NCI-H82 (cell line): ENCODE measurements around the gene ZMYND12.

ENCODE experiments used
- DNase-seq: peaks from one replicate; lab custom pipeline; 2025; lab: John Stamatoyannopoulos, UW

The ZMYND12 gene

DNA sequence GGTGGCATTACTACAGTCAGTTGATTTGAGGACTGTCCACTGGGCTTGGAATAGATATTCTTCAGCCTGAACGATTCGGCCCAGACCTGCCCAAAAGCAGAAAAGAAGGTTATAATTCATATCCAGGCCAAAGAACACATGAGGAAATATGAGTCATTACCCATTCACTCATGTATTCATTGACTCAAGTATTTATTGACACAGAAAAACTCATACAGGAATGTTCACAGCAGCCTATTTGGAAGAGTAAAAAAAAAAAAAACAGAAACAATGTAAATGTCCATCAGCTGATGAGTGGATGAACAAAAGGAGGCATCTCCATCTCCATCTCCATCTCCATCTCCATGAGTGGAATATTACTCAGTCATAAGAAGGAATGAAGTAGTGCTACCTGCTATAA lies 15.9 kb downstream of the ZMYND12 start:
- no peak for DNase-seq

DNA sequence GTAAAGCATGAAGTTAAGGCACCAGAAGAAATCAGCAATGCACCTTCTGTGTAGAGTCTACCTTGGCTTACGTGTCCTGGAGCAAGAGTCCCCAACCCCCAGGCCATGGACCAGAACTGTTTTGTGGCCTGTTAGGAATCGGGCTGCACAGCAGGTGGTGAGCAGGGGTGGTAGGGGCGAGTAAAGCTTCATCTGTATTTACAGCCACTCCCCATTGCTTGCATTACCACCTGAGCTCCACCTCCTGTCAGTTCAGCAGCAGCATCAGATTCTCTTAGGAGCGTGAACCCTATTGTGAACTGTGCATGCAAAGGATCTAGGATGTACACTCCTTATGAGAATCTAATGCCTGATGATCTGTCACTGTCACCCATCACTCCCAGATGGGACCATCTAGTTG lies 21.5 kb downstream of the ZMYND12 start:
- no peak for DNase-seq

DNA sequence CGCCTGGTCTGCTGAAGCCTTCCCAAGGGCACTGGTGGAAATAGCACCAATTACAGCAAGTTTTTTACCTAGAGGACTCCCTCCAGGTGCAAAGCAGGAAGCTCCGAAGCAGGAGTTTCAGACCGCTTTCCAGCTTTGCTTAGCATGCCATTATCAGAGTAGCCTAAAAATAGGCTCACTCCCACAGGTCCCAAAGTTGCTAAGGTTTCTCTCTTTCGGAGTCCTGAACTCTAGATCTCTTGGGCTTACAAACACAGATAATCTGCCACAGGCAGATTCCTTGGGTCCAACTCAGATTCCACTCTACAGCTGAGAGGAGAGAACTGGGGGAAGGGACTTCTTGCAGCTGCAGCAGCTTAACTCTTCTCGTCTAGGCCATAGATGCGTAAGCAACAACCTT lies 22.5 kb downstream of the ZMYND12 start:
- no peak for DNase-seq

DNA sequence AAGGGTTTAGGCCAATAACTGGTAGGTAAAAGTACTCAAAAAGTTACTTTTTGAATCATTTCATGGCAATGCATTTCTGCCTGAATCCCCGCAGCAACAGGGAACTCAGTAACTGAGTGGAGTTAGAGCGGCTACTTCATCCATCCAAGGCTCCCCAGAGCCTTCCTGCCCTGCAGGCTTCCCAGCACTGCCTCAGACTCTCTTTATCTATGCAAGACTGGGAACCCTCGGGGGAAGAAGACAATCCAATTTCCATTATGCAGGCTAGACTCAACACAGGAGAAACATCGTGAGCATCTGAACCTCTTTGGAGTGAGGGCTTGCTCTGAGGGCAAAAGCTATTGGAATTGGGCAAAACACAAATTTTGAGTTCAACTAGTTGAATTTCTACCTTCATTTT lies 23.1 kb downstream of the ZMYND12 start:
- DNase-seq = peak; percentile 10

DNA sequence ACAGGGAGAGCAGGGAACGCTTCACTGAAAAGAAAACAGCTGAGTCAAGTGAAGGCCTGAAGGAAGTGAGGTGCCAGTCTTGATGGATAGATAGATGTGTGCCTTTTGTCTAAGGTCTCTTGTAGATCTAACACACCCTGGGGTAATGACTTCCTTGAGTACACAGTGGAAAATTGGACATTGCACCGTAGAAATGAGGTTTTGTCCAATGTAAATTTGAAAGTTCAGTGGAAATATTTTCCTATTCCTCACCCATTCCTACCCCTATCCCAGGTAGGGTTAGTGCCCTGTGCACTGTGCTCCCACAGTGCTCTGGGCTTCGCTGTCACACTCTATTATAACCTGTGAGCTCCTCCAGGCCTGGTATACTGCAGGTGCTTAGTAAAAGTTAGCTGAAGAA lies 24.3 kb downstream of the ZMYND12 start:
- no peak for DNase-seq

DNA sequence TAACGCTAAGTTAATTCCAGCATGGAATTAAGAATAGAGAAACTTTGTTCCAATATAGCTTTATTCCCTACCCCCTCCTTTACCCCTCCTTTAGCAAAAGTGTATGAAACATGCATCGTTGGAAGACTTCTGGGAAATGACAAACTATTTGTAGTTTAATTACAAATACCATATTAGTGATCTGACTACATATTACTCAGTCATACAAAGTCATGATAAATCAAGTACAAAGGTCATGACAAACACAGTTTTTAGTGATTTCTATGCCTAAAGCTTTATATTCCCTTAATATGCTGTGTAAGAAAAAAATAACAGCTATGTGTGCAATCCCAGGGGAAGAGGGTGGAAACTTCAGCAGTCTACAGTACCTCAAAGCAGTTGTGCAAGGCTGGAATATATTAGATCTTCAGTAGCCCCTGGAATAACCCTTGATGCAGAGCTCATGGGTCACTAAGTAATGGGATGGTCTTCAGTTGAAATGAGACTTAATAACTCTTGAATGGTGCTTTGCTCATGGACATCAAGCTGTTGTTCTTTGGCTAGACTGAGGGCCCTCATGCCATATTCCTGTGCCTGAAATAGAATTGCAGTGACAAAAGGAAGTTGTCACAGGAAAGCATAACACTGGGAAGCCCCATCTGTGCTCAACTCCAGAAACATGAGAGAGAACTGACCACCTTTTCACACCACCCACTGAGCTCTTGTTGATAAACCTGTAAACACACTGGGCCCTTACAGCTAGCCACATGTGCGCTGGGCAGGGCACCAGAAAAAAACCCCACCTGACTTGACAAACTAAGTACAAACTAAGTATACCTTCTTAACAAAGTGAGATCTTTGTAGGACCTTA lies 25.3 kb downstream of the ZMYND12 start:
- no peak for DNase-seq

DNA sequence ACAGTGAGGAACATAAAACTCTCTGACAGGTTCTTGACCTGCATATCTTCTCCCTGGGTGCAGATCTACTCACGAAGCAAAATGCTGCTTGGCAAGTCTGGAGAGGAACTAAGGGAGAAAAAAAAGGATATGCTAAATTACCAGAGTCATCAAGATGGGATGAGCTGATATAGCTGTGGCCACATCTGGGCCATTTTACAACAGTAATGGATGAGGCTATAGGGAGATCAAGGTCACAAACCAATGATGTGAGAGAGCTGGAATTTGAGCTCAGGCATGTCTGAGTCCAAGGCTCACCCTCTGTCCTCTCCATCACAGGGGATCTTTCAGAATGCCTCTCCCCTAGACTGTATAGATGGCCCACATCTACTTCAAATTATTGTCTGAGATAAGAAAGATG lies 26.2 kb downstream of the ZMYND12 start:
- DNase-seq = no peak

DNA sequence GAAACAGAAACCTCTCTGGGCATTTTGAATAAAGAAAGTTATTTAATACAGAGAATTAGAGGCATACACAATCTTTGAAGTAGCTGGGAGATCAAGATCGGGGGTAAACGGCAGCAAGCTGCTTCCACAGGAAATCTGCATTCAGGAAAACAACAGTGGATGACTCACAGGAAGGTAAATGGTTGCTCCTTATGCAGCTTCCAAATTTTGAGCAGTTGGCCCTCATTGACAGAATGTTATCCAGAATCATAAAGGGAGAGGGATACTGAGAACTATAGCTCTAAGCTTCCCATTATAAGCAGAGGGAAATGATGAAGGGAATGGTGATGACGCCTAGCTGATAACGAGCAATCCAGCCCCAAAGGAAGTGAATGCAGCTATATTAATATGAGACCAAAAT lies 28.6 kb downstream of the ZMYND12 start:
- DNase-seq = no peak

DNA sequence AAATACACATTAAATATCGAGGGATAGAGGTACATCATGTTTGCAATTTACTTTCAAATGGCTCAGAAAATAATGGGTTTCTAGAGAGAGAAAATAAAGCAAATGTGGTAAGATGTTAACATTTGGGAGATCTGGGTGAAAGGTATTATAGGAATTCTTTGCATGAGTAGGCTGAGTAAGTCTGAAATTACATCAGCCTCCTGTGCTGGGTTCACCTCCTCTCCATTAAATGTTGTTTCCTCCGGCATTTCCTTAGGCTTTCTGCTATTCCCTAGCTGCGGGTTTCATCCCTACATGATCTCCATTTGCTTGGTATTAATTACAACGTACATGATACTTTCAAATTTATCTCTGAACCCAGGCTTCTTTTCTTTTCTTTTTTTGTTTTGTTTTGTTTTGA lies 31.6 kb downstream of the ZMYND12 start:
- DNase-seq = no peak

DNA sequence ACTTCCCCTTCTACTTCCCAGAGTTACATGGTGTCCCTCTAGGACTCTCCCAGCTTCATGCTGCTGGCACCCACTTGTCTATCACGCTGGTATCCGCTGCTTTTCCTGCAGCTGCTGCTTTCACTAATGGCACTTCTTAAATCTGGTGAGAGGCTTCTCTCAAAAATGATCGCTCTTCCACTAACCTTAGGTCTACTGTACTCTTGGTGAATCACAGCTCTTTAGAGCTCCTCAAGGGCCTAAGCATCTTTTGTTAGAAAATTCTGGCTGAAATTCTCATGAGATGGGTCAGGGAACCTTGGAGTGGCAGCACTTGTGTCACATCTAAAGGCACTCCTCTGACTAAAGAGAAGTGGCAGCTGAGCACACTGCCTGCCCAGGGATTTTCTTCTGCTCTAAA lies 32.1 kb downstream of the ZMYND12 start:
- DNase-seq = peak; percentile 59

DNA sequence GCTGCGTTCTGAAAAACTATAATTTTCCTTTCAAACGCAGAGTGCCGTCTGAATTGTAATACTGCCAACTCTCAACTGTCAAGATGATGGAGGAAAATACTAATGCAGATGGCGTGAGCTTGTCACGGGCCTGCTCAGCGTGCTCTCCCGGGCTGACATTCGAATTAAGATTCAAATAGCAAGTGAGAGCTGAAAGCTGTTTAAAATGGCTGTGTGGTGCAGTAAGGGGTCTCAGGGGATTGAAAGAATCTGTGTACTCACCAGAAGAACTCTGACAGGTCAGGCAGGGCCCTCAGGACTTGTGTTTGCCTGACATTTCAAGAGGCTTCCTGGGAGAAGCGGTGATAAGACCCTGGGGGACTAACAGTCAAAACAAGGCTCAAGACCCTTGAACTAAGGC lies 33.1 kb downstream of the ZMYND12 start:
- DNase-seq = peak; percentile 75

DNA sequence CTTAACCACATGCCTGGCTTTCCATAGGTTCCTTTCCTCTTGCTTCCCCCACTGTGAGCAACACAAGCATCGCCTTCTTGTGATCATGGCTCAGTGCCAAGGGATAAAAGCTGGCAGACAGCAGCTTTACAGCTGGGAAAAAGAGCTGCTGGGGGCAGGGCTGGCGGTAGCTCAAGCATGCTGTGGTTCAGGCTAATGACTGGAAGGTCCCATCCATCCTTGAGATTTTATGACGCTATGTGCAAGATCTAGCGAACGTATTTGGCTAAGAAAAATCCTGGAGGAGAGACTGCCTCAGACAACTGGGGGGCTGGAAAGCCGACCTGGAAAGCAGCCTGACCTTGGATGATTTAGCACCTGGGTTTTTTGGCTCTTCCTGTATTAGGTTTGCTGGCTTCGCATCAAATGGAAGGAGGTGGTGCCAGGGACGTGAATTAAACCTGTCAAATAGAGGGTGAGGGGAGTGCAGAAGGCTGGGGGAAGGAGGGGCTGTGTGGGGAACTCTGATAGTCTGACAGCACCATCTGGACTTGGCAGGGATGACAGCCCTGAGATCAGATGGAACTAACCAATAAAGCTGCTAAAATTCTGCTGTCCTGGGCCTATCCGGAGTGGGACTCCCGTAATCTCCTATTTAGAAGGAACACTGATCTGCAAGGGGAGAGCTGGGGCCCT lies 34.8 kb downstream of the ZMYND12 start:
- peak; percentile 99 for DNase-seq

DNA sequence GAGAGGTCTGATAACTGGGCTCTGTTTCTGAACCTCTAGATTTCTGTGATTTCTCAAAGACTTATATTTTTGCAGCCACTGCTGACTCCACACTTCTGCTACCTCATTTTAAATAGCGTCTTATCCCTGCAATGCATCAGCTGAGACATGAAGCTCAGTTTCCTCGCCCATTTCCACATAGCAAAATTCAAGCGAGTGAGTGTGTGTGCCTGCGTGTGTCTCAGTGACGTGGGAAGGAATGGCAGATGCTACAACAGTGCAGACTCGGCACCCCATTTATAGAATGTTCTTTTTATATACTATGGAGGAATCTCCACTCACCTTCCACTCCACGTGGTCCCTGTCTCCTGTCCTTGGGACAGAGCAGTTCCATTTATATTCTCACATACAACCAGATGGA lies 35.7 kb downstream of the ZMYND12 start:
- peak; percentile 50 for DNase-seq

DNA sequence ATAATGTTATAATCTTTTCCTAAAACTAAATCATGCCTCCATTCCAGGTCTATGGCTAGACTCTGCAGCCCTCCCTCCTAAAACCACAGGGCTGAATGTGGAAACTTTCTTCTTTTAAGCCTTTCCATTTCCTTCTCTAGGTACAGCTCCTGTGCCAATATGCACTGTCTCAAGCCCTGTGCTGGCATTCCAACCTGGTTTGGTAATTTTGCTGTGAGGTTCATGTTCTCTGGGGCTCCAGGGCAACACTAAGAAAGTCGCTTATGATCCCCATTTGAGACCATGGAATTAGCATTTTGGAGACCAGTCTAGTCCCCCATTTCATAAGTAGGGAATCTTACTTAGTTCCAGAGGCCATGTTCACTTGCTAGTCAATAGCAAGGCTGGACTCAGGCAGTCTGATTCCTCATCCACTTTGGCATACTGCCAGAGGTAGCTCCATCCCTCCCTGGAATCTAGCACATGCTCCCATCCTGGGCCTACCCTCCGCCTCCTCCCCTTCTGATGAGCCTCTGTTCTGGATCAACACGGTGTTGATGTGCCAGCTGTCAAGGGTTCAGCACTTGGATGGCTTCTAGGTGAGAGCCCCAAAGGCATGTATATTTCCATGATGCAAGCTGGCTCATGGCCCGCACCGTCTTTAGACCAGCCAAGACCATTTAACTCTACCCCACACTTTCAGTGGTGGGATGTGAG lies 36.5 kb downstream of the ZMYND12 start:
- DNase-seq = peak; percentile 98

DNA sequence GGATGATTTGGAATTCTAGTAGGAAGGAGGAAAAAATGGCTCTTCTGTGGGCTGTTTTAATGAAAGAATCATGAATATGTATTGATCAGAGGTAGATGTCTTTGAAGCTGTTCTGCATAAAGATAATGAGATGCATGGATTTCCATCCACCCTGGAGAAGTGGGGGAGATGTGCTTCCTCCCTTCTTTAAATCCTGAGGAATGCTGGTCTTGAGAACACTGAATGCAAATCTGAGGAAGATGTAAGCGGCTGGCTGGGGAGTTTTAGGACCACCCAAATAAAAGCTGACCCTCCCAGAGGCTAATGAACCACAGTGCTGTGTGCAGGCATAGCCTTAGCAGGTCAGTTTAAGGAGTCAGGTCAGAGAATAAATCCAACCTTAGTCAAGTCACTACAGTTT lies 37.3 kb downstream of the ZMYND12 start:
- DNase-seq = peak; percentile 12

DNA sequence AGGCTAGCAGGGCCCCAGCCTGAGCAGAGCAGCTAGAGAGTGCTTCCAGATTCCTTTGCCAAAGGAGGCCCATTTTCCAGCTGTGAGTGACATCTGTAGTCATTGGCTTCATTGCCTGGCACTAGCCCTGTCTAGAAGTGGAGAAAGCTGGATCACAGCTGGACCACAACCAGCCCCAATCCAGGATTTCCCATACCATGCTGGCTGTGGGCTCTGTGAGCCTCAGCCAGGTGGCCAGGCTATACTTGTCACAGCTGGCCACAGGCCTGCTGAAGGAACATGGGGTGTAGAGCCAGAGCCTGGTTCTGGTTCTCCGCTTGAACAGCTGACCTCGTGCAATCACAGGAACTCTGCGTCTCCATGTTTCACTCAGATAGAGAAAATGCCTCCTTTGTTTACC lies 38.7 kb downstream of the ZMYND12 start:
- no peak for DNase-seq

DNA sequence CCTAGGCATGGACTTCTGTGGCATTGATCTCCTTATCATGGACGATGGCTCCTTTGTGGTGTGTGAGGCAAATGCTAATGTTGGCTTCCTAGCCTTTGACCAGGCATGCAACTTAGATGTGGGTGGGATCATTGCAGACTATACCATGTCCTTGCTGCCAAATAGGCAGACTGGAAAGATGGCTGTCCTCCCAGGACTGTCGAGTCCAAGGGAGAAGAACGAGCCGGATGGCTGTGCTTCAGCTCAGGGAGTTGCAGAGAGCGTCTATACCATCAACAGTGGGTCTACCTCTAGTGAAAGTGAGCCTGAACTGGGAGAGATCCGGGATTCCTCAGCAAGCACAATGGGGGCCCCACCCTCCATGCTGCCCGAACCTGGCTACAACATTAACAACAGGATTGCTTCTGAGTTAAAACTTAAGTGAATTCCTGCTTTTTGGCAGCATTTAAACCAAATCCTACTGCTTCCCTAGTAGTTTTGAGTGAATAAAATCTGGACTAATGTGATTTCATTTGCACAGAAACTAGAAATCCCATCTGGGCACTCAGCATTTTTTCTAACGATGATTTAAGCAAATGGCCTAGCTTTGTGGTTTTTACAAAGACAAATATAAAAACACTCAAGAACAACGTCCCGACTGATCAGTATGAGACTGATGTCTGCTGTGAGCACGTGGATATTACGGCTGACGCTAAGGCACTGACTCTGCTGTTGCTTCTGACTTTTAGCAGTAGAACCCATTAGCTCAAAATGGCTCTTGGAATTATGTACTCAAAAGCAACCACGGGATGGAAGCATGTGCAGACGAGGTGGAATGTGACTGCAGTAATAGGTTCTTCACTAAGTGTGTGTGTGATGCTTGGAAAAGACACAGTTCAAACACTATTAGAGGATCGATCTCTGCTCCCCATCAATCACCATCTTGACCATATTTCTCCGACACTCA lies 41.0 kb downstream of the ZMYND12 start:
- no peak for DNase-seq

DNA sequence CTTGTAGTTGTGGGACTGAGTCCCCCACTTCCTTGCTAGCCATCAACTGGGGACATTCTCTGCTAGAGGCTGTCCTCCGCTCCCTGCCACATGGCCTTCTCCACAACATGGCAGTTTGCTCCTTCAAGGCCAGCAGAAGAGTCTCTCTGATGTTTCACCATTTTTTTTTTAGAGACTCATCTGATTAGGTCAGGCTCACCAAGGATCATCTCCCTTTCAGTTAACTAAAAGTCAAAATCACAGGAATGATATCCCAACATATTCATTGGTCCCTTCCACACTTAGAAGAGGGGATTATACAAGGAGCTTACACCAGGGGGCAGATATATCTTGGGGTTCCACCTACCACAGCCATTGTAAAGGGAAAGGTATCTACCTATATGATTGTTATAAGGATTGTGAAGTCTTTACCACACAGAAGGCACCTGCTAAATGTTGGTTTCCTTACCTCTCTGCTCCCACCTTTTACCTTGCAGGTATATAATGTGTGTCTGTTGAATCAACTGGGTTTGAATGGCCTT lies 51.9 kb downstream of the ZMYND12 start:
- peak; percentile 27 for DNase-seq

DNA sequence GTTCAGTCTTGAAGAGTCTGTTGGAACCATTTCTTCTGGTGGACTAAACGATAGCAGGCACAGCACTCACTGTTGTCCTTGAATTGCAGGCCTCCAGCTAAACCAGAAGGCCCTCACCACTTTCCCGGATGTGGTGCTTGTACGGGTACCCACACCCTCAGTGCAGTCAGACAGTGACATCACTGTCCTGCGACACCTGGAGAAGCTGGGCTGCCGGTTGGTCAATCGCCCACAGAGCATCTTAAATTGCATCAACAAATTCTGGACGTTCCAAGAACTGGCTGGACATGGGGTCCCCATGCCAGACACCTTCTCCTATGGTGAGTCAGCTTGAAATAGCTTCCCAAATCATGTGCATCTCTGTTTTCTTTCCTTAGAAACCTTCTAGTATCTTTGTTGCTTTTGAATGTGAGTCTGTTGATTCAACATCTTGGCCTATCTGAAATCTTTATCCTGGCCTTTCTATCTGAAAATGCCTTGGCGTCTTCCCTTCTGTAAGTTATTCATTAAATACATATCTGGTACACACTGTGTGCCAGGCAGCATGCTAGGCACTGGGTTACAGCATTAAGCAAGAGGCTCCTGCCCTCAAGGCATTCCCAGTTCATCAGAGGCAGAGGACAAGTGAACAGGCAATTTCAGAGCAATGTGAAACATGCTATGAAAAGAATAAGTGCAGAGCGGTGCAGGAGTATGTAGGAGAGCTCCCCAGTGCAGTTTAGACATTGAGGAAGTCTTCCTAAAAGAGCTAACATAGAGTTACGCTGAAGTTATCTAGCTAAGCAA lies 56.3 kb downstream of the ZMYND12 start:
- no peak for DNase-seq

DNA sequence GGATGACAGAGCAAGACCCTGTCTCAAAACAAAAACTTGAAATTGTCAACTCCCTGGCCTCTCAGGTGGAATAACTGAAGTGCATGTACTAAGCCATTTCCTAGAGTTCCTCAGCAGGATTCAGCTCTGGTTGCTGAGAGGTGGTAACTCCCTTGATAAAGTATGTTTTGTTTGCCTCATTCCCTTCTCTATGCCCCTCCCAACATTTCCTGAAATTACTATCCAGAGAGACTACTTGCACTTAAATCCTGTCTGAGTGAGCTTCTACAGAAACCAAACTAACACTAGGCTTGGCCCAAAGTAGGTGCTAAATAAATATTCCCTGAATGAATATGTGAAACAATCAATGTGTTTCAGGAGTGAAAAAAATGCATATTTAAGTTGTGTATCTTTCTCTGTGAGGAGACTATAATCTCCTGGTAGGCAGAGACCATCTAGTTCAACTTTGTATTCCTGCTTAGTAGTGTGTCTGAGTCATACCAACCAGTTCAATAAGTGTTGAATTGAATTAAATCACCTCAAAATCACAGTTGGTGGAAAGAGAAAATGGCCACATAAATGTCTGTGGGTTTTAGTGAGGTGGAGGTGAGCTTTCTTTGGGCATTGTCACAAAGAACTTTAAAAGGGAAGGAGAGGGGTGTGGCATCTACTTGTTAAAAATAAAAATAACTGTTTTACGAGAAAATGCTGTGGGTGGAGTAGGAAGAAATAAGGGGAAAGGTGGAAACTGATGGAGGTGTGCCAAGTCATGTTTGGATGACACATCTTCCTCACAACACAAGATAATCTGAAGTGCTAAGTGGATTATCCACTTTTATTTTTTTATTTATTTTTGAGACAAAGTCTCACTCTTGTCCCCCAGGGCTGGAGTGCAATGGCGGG lies 62.6 kb downstream of the ZMYND12 start:
- DNase-seq = peak; percentile 21
